Epithelial cell of proximal tubule (primary cell): ENCODE measurements around the gene ME3. TPM values are rescaled to one million over a fixed set of nuclear protein-coding genes. Genes with fewer than 3 reads are reported as not detected.
A peak's percentile ranks its signal among the peaks of the same experiment; 100 is the strongest.

Experiments used
- DNase-seq: peaks from one replicate; pipeline ENCODE4 v3.0.0-alpha.2; 2011; ENCODE audit warnings: low read depth
- H3K4me3 ChIP-seq: 2 replicates; pipeline ENCODE4 v1.5.1; 2011; ENCODE audit warnings: low read depth, mild to moderate bottlenecking, low read length
- CTCF ChIP-seq: conservative IDR thresholded peaks from 2 replicates; pipeline ENCODE4 v1.5.1; 2012; ENCODE audit warnings: low read depth, mild to moderate bottlenecking, low read length
- total RNA-seq: library from RNA; depleted of rRNA; stranded (reverse); fragments of >200 nt; gene quantifications from 2 replicates; pipeline ENCODE4 v1.2.3, GENCODE V29; 2015

The ME3 gene
- total RNA-seq, 1 donor from 2014 or later = 35.2 TPM

GRCh38 chr11:86519064-86519911 lies 153.1 kb downstream of the ME3 start:
- no peak overlapping the region for H3K4me3 ChIP-seq
- no peak for TF ChIP-seq CTCF
- DNase-seq = no peak

GRCh38 chr11:86518211-86518610 lies 154.2 kb downstream of the ME3 start:
- no peak for TF ChIP-seq CTCF
- H3K4me3 ChIP-seq = no peak overlapping the region
- DNase-seq = no peak

GRCh38 chr11:86517557-86517956 lies 154.9 kb downstream of the ME3 start:
- DNase-seq = no peak
- H3K4me3 ChIP-seq = no peak overlapping the region
- no peak for TF ChIP-seq CTCF

- peak; percentile 72 for DNase-seq
- no peak overlapping the region for H3K4me3 ChIP-seq
- TF ChIP-seq CTCF = no peak
These were observed 156.9 kb downstream of the ME3 start for GRCh38 chr11:86515297-86516094.

- no peak for TF ChIP-seq CTCF
- no peak for DNase-seq
- no peak overlapping the region for H3K4me3 ChIP-seq
These were observed 158.0 kb downstream of the ME3 start for GRCh38 chr11:86514453-86514852.

- no peak for DNase-seq
- no peak overlapping the region for H3K4me3 ChIP-seq
- no peak for TF ChIP-seq CTCF
These were observed 158.6 kb downstream of the ME3 start for GRCh38 chr11:86513746-86514373.
